PFSK-1 (cell line): Measurements from ENCODE around the gene DNM1L.

Source experiments
- FOXP2 ChIP-seq: optimal IDR thresholded peaks from 2 replicates; pipeline ENCODE3; 2011; ENCODE audit warnings: borderline replicate concordance, control low read depth, inconsistent platforms; ENCODE audit not compliant: insufficient read depth; ENCODE audit errors: extremely low read length, extremely low read depth
- POLR2AphosphoS5 ChIP-seq: IDR thresholded peaks from 2 replicates; pipeline ENCODE4 v1.6.1; 2012; ENCODE audit warnings: low read depth, mild to moderate bottlenecking, control low read depth, low read length, moderate library complexity
- SIN3A ChIP-seq: IDR thresholded peaks from 2 replicates; pipeline ENCODE4 v1.6.1; 2012; ENCODE audit warnings: mild to moderate bottlenecking, low read length, moderate library complexity, borderline replicate concordance; ENCODE audit not compliant: insufficient read depth
- TAF1 ChIP-seq: IDR thresholded peaks from 2 replicates; pipeline ENCODE4 v1.6.1; 2012; ENCODE audit warnings: low read length, control low read depth, borderline replicate concordance; ENCODE audit not compliant: insufficient read depth
- TF ChIP-seq, protein P1 (sequence below), 2 experiments: IDR thresholded peaks; 2 replicates each; pipeline versions ENCODE4 v1.6.1 to v1.8.0; 2011 to 2012; ENCODE audit warnings: low read depth in 2 of 2, low read length in 2 of 2, control low read depth in 1 of 2, inconsistent platforms in 1 of 2, mild to moderate bottlenecking in 1 of 2, moderate library complexity in 1 of 2; ENCODE audit not compliant: insufficient read depth in 1 of 2

DNM1L gene

DNA sequence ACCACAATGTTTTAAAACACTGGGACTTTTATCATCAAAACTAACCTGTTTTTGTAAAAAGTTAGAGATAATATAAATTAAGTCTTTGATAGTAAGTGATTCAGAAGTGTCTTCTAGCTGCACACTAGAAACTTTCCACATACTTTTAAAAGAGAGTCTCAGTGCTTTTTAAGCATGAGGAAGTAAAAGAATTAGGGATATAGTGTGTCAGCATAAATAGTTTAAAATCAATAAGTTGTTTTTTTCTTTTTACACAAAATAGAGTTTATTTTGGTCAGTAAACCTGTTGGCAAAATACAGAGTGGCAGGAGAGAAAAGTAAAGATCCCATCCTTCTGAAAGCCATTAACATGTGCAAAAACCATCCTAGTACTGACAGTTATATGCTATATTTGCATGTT lies 1.7 kb downstream of the DNM1L start:
- TF ChIP-seq FOXP2 (no peak), SIN3A (no peak)

DNA sequence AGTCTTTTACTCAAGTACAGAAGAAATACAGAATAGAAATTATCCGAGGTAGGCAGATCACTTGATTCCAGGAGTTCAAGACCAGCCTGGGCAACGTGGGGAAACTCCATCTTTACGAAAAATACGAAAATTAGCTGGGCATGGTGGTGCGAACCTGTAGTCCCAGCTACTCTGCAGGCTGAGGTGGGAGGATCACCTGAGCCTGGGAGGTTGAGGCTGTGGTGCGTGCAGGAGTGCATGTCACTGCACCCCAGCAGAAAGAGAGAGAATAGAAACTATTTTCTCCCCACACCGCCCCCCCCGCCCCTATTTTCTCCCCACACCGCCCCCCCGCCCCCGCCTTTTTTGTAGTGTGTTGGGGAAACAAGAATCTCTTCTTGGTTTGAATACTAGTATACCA lies 2.2 kb downstream of the DNM1L start:
- TF ChIP-seq TAF1 (no peak), FOXP2 (no peak), POLR2AphosphoS5 (no peak), SIN3A (no peak)
- TF ChIP-seq, protein P1, sequence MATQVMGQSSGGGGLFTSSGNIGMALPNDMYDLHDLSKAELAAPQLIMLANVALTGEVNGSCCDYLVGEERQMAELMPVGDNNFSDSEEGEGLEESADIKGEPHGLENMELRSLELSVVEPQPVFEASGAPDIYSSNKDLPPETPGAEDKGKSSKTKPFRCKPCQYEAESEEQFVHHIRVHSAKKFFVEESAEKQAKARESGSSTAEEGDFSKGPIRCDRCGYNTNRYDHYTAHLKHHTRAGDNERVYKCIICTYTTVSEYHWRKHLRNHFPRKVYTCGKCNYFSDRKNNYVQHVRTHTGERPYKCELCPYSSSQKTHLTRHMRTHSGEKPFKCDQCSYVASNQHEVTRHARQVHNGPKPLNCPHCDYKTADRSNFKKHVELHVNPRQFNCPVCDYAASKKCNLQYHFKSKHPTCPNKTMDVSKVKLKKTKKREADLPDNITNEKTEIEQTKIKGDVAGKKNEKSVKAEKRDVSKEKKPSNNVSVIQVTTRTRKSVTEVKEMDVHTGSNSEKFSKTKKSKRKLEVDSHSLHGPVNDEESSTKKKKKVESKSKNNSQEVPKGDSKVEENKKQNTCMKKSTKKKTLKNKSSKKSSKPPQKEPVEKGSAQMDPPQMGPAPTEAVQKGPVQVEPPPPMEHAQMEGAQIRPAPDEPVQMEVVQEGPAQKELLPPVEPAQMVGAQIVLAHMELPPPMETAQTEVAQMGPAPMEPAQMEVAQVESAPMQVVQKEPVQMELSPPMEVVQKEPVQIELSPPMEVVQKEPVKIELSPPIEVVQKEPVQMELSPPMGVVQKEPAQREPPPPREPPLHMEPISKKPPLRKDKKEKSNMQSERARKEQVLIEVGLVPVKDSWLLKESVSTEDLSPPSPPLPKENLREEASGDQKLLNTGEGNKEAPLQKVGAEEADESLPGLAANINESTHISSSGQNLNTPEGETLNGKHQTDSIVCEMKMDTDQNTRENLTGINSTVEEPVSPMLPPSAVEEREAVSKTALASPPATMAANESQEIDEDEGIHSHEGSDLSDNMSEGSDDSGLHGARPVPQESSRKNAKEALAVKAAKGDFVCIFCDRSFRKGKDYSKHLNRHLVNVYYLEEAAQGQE (IDR thresholded peaks at IDR 0.05; ENCODE audit: insufficient read depth in 1 of 2, low read depth in 2 of 2, low read length in 2 of 2): no peak

DNA sequence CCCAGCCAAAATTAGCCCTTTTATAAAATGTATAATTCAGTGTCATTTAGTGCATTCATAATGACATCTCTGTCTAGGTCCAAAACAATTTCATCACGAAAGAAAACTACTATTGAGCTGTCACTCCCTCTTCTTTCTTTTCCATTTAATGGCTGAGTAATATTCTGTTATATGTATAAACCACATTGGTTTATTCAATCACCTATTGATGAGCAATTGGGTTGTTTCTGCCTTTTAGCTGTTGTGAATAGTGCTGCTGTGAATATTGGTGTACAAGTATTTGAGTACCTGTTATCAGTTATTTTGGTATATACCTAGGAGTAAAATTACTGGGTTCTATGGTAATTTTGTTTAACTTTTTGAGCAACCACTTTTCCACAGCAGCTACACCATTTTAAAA lies 7.2 kb downstream of the DNM1L start:
- no peak for TF ChIP-seq TAF1
- TF ChIP-seq SIN3A: no peak
- TF ChIP-seq POLR2AphosphoS5: no peak
- TF ChIP-seq FOXP2: no peak
- TF ChIP-seq, protein P1 (IDR thresholded peaks at IDR 0.05; ENCODE audit: insufficient read depth in 1 of 2, low read depth in 2 of 2, low read length in 2 of 2): no peak

DNA sequence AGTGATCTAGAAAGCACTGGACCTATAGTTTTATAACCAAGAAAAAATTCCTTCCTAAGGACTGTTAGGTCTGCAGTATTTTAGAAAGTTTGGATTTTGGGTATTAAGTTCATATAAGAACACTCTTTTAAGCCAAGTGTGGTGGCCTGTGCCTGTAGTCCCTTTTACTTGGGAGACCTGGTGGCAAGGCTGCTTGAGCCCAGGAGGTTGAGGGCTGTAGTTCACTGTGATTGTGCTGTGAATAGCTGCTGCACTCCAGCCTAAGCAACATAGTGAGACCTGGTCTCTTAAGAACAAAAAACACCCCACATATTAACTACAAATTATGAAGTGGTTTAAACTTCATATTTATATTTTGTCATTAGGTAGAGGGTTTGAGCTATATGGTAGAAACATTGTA lies 9.7 kb downstream of the DNM1L start:
- TF ChIP-seq, protein P1 (IDR thresholded peaks at IDR 0.05; ENCODE audit: insufficient read depth in 1 of 2, low read depth in 2 of 2, low read length in 2 of 2): no peak
- no peak for TF ChIP-seq POLR2AphosphoS5
- TF ChIP-seq FOXP2: no peak
- no peak for TF ChIP-seq SIN3A
- no peak for TF ChIP-seq TAF1

DNA sequence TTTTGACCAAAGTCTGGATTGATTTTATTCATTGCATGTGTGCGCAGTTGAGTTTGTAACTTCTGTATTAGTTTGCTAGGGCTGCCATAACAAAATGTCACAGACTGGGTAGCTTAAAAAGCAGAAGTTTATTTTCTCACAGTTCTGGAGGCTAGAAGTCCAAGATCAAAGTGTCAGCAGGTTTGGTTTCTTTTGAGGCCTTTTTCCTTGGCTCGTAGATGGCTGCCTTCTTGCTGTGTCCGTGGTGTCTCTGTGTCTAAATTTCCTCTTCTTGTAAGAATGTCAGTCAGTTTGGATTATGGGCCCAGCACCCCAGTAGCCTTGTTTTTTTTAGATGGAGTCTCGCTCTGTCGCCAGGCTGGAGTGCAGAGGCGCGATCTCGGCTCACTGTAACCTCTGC lies 11.8 kb downstream of the DNM1L start:
- TF ChIP-seq, protein P1 (IDR thresholded peaks at IDR 0.05; ENCODE audit: insufficient read depth in 1 of 2, low read depth in 2 of 2, low read length in 2 of 2): no peak
- TF ChIP-seq TAF1 (no peak), FOXP2 (no peak), POLR2AphosphoS5 (no peak), SIN3A (no peak)

DNA sequence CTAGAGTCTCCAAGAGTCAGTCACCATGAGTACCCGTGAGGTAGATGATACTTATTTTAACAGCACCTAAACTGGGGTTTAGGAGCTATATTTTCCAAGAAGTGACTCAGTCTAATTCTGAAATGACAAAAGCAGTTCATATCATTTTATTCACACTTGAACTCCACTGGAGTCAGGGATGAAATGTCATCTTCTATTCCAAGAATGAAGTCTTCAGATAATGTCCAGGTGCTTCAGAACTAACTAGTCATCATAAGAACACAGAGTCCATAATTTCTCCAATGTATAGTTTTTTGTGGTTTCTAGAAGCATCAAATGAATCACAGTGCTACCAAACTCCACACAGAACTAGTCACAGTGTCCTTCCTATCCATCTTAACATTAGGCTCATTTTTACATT lies 13.3 kb downstream of the DNM1L start:
- TF ChIP-seq FOXP2 (no peak), TAF1 (no peak), POLR2AphosphoS5 (no peak), SIN3A (no peak)
- TF ChIP-seq, protein P1 (IDR thresholded peaks at IDR 0.05; ENCODE audit: insufficient read depth in 1 of 2, low read depth in 2 of 2, low read length in 2 of 2): no peak
